ENCODE measurements around the gene PPP2R3B.

The PPP2R3B gene

GRCh38 chrX:374596-374995 is 12.1 kb downstream of the PPP2R3B start:
- H3K4me3 ChIP-seq (ENCODE audit: low read depth, low read length) = no peak overlapping the region
- DNase-seq (ENCODE audit: low read depth) = no peak
- TF ChIP-seq CTCF (IDR thresholded peaks at IDR 0.05; ENCODE audit: low read depth, low read length, missing control alignments) = no peak

DNA sequence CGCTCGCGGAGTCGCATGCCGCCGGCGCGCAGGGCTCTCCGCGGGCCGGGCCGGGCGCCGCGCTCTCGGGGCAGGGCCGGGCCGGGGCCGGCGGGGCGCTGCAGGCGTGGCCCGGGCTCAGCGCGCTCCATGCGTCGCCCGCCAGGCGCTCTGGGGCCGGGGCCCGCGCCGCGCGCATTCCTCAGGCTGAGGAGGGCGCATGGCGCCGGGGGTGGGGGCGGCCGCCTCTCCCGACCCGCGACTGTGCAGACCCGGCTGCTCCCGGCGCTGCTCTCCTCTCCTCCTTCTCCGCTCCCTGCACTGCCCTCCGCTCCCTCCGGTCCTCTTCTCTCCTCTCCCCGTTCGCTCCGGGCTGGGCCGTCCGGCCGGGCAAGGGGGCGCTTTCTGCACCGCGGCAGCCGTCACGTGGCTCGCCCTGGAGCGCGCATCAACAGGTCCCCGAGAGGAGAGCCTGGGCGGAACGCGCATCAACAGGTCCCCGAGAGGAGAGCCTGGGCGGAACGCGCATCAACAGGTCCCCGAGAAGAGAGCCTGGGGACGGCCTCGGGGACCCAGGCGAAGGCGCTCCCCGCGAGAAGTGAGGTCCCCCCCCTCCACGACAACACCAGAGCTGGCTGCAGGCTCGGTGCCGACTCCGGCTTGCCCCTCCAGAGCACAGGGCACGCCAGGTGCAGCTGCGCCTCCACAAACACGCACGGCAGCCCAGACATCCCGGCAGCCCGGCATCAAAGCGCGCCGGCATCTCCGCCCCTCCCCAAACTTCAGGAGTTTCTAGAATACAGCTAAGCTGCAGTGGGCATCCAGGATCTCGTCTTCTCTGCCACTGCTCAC is 12.9 kb downstream of the PPP2R3B start:
- H3K4me3 ChIP-seq (ENCODE audit: low read depth, low read length) = no peak overlapping the region
- DNase-seq (ENCODE audit: low read depth) = no peak
- TF ChIP-seq CTCF (IDR thresholded peaks at IDR 0.05; ENCODE audit: low read depth, low read length, missing control alignments) = no peak

- DNase-seq (ENCODE audit: low read depth) = no peak
- H3K4me3 ChIP-seq (ENCODE audit: low read depth, low read length) = no peak overlapping the region
- no peak for TF ChIP-seq CTCF (IDR thresholded peaks at IDR 0.05; ENCODE audit: low read depth, low read length, missing control alignments)
These were observed 13.7 kb downstream of the PPP2R3B start for GRCh38 chrX:372856-373640.

DNA sequence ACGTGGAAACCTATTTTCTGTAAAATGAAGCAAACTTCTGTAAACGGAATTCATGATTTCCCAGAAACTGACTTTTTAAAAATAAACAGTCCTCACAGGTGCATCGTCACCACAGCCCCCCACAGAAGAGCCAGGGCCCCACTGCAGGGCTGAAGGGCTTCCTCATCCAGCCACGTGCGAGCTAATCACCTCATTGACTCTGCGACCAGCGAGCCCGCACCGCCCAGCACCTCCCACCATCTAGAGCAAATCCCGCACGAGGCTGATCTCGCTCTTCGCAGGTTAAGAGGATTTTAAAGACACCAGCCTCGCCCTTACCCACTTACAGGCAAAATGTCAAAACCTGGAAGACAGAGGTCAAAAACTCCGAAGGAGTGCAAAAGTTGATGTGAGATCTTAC is 14.8 kb downstream of the PPP2R3B start:
- H3K4me3 ChIP-seq (ENCODE audit: low read depth, low read length) = no peak overlapping the region
- TF ChIP-seq CTCF (IDR thresholded peaks at IDR 0.05; ENCODE audit: low read depth, low read length, missing control alignments) = no peak
- DNase-seq (ENCODE audit: low read depth) = no peak

- DNase-seq (ENCODE audit: low read depth) = no peak
- TF ChIP-seq CTCF (IDR thresholded peaks at IDR 0.05; ENCODE audit: low read depth, low read length, missing control alignments) = no peak
- H3K4me3 ChIP-seq (ENCODE audit: low read depth, low read length) = no peak overlapping the region
These were observed 15.6 kb downstream of the PPP2R3B start for GRCh38 chrX:370963-371745.

DNA sequence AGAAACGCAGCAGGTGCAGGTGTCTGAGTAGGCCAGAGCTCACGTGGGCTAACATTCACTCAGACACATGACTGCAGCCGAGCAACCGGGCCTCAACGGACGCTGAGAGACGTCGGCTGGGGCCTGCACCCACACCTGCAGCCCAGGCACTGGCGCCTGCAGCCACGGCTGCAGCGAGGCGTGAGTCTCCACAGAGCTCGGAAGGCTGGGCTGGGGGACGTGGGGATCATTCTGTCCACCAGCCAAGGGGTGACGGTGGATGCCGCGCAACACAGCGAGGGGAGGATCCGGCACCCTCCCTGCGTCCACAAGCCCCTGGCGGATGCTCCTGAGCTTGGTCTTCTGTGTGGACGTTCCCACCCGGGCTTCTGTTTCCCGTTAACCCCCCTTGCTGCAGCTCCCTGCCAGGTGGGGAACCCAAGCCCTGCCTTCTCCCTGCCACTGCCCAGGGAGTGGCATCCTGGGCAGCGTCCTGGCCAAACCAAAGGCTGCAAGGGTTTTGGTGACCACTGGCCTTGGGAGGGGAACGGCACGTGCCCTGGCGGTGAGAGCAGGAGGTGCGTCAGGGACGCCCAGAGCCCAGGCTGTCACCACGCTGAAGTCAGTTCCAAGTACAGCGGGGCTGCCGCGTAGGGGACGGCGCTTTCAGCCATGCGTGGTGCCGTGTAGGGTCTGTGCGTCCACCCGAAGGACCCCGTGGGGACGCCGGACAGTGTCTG is 16.3 kb downstream of the PPP2R3B start:
- no peak for TF ChIP-seq CTCF (IDR thresholded peaks at IDR 0.05; ENCODE audit: low read depth, low read length, missing control alignments)
- DNase-seq (ENCODE audit: low read depth) = no peak

More for the DNA sequence above, 16.3 kb downstream of the PPP2R3B start:
- no peak overlapping the region for H3K4me3 ChIP-seq (ENCODE audit: low read depth, low read length)

Measured in GM12864 (cell line).